Heart left ventricle (tissue), 13 donors: ENCODE results near the gene SCLT1.

ENCODE experiments used
- POLR2A ChIP-seq, 2 donors: fragments of 450-650 bp; IDR thresholded peaks; one replicate each; pipeline ENCODE4 v1.6.1; 2017; ENCODE audit warnings: antibody characterized with exemption in 2 of 2, mild to moderate bottlenecking in 2 of 2, moderate library complexity in 2 of 2
- TF ChIP-seq, protein P1 (sequence below), 12 donors: fragments of 200-600 bp; sonication (generic) in 4 of 12; IDR thresholded peaks; one replicate each; pipeline versions ENCODE4 v1.5.0 to v1.8.0; 2018 to 2022; ENCODE audit warnings: antibody characterized with exemption in 12 of 12, mild to moderate bottlenecking in 5 of 12
- donor health status: ischemic (EF 13 %, LVEDD 7.1; RV severe dilation, severe dysfunction).
- donor health status: DM: no; HTN: yes; CAD: no.
- donor health status: DM: no; HTN: no; CAD: no.
- donor health status: ischemic (EF 25% LVEDD 6.9; RV normal size, moderate dysfunction).
- donor health status: ischemic (EF 25% LVEDD 5.7; RV mildly dilated, moderate dysfunction).
- donor health status: ischemic (EF 35%, LVEDD 5.7; RV mildly dilated, moderate dysfunction).
- donor health status: nonischemic (EF 11% LVEDD 7.7; RV severe dilation, severe dysfunction).
- donor health status: DM: yes; HTN: yes; CAD: no.
- donor health status: PGD.
- donor health status: ischemic (EF 29% LVEDD 5.4; RV normal size, mild dysfunction).
- donor health status: nonischemic (EF 23%, LVEDD 6.1; RV moderate dilation, normal function).

DNA sequence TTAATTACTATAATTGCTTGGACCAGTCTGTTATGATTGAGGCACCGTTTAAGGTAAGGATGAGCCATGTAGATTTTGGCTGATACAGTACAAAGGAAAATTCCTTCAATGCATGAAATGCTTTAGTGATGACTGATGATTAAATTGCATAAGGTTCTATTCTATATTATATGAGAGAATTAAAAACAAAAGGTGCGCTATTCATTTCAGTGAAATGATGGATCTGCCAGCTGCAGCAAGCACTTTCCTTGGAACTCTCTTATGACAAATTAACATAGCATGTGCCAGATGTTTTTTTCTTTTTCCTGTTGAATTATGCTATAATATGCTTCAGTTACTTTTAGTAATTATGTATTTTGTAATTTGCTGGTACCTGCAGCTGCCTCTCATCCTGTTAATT is 185.4 kb downstream of the SCLT1 start:
- TF ChIP-seq, protein P1, sequence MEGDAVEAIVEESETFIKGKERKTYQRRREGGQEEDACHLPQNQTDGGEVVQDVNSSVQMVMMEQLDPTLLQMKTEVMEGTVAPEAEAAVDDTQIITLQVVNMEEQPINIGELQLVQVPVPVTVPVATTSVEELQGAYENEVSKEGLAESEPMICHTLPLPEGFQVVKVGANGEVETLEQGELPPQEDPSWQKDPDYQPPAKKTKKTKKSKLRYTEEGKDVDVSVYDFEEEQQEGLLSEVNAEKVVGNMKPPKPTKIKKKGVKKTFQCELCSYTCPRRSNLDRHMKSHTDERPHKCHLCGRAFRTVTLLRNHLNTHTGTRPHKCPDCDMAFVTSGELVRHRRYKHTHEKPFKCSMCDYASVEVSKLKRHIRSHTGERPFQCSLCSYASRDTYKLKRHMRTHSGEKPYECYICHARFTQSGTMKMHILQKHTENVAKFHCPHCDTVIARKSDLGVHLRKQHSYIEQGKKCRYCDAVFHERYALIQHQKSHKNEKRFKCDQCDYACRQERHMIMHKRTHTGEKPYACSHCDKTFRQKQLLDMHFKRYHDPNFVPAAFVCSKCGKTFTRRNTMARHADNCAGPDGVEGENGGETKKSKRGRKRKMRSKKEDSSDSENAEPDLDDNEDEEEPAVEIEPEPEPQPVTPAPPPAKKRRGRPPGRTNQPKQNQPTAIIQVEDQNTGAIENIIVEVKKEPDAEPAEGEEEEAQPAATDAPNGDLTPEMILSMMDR (IDR thresholded peaks at IDR 0.05) = no peak
- no peak for TF ChIP-seq POLR2A (IDR thresholded peaks at IDR 0.05)
